GM12874 (cell line): ENCODE results near the gene POLE4.

Experiments
- TF ChIP-seq, protein P1 (sequence below): IDR thresholded peaks from 2 replicates; pipeline ENCODE4 v1.5.1; 2011; ENCODE audit warnings: low read depth, mild to moderate bottlenecking, control low read depth, low read length, moderate library complexity; ENCODE audit not compliant: insufficient read depth

The POLE4 gene

DNA sequence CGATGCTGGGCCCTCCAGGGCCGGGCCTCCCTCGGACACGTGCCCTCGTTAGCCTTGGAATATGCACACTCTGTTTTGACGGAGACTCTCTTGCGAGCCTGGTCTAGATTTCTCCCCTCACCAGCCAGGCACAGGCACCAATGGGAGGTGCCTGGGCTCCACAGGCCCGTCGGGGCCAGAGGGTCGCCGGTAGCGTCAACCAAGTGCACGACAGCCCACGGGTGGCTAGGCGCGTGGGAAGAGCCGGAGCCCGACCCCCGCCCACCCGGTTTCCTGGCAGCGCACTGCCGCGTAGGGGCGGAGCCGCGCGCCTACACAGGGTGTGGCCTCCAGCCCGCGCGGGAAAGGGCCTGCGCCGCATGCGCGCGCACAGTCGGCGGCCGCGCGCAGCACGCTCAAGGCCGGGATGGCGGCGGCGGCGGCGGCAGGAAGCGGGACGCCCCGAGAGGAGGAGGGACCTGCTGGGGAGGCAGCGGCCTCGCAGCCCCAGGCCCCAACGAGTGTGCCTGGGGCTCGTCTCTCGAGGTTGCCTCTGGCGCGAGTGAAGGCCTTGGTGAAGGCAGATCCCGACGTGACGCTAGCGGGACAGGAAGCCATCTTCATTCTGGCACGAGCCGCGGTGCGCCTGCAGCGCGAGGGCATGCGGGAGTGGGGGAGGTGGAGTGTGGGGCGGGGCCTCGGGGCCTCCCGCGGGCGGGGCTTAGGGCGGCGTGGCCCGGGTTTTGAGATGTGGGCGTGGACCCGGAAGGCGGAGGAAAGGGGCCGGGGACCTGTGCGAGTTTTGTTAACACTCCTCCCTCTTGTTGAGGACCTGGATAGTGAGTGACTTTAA is at the start of gene POLE4:
TSS of gene POLE4 (plus strand) at position 370 of the 832 bp plus-strand sequence. CDS start at position 407, 37 bp downstream.
- TF ChIP-seq, protein P1, sequence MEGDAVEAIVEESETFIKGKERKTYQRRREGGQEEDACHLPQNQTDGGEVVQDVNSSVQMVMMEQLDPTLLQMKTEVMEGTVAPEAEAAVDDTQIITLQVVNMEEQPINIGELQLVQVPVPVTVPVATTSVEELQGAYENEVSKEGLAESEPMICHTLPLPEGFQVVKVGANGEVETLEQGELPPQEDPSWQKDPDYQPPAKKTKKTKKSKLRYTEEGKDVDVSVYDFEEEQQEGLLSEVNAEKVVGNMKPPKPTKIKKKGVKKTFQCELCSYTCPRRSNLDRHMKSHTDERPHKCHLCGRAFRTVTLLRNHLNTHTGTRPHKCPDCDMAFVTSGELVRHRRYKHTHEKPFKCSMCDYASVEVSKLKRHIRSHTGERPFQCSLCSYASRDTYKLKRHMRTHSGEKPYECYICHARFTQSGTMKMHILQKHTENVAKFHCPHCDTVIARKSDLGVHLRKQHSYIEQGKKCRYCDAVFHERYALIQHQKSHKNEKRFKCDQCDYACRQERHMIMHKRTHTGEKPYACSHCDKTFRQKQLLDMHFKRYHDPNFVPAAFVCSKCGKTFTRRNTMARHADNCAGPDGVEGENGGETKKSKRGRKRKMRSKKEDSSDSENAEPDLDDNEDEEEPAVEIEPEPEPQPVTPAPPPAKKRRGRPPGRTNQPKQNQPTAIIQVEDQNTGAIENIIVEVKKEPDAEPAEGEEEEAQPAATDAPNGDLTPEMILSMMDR: no peak

DNA sequence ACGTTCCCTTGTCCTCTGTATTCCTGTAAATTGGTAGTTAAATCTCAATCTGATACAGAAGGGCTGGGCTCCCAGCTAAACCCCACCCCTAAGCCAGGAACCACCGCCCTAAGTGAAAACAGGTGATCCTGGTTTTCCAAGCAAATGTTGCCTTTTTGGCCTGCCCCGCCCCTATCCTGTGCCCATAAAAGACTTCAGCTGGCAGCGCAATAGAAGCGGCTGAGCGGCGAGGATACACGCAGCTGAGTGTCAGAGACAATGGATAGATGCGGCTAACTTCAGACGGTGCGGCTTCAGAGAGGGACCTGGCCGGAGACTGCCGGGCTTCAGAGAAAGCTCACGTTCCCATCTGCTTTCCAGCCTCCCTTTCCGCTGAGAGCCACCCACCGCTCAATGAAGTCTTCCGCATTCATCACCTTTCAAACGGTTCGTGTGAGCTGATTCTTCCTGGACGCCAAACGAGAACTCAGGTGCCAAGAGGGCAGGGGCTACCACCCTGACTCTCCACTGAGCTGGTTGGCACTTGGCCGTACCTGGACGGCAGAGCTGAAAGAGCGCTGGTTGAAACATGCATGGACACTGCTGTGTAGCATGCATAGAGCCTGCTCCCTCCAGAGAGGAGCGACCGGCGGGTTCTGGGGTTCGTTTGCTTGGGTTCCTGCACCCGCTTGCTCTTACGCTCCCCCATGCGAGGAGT is 49.5 kb upstream of the POLE4 start:
- TF ChIP-seq, protein P1: no peak

GRCh38 chr2:74910245-74910644 is 48.2 kb upstream of the POLE4 start:
- TF ChIP-seq, protein P1: no peak

DNA sequence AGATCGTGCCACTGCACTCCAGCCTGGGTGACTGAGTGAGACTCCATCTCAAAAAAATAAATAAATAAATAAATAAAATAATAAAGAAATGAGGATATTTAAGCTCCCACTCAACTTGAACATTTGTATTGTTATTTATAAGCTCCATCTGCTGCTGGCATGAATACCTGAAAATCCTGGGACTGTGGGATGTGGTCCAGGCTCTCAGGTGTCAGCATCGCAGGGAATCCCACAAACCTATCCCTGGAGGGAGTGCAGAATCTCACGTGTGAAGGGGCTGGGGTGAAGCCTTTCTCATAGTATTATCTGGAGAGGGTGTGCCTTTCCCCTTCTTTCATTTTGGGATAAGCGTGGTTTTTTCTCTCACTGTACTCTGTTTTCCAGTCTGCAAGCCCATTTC is 47.4 kb upstream of the POLE4 start:
- TF ChIP-seq, protein P1: no peak

DNA sequence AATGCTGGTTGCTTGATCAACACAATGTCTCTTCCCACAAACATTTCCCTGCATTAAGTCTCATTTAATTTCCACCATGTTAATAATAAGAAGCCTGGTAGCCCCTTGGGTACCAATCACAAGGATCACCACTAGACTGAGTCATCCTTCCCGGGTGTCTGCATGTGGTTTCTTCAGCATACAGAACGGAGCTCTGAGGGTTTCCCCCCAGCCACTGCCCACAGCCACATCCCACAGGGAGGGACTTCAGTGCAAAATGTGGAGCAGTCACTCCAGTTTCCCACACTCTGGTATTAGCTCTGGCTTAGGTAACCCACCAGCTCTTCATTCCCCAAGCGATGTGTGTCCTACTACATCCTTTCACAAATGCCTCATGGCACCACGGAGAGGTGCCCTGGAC is 42.7 kb upstream of the POLE4 start:
- TF ChIP-seq, protein P1: no peak

GRCh38 chr2:74916394-74916793 is 42.0 kb upstream of the POLE4 start:
- TF ChIP-seq, protein P1: no peak
